C4-2B (cell line): ENCODE results near the gene UBN1.

Experiments
- ZFX ChIP-seq: fragments of 450-650 bp; IDR thresholded peaks from 2 replicates; pipeline ENCODE4 v1.6.1; 2017
- TF ChIP-seq, protein P1 (sequence below): fragments of 450-650 bp; conservative IDR thresholded peaks from 2 replicates; pipeline ENCODE4 v1.5.1; 2017; ENCODE audit warnings: mild to moderate bottlenecking

DNA sequence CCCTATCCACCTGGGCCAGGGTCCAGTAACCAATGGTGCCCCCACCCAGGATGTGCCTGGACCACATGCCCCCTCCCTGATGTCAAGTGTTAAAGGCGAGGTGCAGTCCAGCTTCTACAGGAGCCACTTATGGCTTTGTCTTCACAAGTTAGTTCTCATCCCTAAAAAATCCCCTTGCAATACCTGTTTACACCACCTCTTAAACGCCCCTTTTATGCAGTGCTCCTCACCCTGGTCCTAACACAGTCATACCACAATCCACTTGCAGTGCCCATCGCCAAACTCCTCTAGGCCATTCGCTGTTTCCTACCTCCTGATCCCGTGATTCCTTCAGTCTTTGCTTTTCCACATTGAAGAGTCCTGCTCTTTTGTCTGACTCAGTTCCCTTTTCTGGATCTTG, 7.3 kb upstream of the UBN1 start:
- TF ChIP-seq, protein P1, sequence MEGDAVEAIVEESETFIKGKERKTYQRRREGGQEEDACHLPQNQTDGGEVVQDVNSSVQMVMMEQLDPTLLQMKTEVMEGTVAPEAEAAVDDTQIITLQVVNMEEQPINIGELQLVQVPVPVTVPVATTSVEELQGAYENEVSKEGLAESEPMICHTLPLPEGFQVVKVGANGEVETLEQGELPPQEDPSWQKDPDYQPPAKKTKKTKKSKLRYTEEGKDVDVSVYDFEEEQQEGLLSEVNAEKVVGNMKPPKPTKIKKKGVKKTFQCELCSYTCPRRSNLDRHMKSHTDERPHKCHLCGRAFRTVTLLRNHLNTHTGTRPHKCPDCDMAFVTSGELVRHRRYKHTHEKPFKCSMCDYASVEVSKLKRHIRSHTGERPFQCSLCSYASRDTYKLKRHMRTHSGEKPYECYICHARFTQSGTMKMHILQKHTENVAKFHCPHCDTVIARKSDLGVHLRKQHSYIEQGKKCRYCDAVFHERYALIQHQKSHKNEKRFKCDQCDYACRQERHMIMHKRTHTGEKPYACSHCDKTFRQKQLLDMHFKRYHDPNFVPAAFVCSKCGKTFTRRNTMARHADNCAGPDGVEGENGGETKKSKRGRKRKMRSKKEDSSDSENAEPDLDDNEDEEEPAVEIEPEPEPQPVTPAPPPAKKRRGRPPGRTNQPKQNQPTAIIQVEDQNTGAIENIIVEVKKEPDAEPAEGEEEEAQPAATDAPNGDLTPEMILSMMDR, result no peak; the same call in 1 of the 2 replicates
- no peak for TF ChIP-seq ZFX
